GM19099 (cell line): ENCODE results near the gene OR5M10.

Experiments
- POLR2A ChIP-seq: IDR thresholded peaks from 3 replicates; pipeline ENCODE4 v1.6.1; 2011; ENCODE audit warnings: low read depth; ENCODE audit not compliant: insufficient read length; ENCODE audit errors: extremely low read depth

The OR5M10 gene

DNA sequence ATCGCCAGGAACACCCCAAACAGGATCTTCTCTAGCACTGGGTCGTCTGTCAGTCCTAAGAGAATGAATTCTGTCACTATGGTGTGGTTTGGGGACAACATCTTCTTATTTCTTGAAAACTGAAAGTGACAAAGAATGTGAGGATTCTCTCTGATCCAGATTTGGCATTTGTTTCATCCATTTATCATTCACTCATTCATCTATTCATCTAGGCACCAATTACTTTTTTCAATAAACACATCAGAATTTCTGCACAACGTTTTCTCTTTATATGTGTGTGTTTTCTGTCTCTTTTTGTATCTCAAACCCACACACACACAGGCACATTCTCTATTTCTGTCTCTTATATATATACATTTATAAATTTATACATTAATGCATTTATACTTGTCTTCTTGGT is at the start of gene OR5M10:
Gene OR5M10 (minus strand): TSS at position 101 of the 400 bp plus-strand sequence. CDS start 0 bp downstream, at position 101.
- TF ChIP-seq POLR2A, result no peak

DNA sequence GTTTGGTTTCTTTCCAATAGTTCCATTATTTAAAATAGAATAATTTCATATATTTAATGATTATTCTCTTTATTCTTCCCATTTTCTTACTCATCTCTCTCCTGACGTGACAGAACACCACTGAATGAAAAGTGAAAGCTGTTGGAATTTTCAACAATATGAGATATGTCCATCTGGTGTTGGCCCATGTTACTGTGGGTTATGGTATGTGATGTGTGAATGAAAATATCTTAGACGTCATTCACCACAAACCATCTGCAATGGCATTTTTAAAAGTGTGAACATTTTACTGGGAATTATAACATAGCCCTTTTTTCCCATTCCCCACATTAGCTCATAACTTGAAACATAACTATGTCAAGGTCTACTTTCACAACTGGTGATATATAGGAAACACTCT is 48.4 kb upstream of the OR5M10 start:
- TF ChIP-seq POLR2A, result no peak

GRCh38 chr11:56624661-56625110 is 47.2 kb upstream of the OR5M10 start:
- TF ChIP-seq POLR2A, result no peak

DNA sequence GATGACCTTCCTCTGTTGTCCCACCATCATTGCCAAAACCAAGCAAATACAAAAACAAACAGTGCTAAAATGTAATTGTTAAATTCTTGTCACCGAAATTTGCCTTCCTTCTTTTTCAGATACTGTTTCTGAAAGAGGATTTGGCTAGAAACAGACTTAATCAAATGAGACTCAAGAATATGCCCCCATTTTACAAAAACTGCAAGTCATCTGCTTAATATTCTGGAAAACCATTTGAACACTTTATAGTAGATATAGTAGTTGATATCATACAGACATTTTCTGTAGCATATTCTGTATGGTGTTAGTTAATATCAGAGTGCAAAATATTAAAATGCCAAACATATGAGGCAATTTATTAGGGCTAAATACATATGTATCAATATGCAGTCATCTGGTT is 33.7 kb upstream of the OR5M10 start:
- no peak for TF ChIP-seq POLR2A

GRCh38 chr11:56558574-56558973 is 18.9 kb downstream of the OR5M10 start:
- TF ChIP-seq POLR2A, result no peak

DNA sequence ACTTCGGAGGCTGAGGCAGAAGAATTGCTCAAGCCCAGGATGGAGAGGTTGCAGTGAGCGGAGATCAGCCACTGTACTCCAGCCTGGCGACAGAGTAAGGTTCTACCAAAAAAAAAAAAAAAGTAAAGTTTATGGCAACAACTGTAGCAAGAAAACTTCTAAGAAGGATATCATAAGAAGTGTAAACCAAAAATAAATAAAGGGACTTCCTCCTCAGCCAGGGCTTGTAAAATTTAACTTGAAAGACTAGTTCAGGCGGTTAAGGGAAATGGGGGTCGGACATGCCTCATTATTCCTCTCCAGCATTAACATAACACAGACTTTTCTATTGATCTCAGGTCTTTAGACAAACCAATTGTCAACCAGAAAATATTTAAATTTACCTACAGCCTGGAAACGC is 32.0 kb downstream of the OR5M10 start:
- no peak for TF ChIP-seq POLR2A

GRCh38 chr11:56543739-56544138 is 33.8 kb downstream of the OR5M10 start:
- no peak for TF ChIP-seq POLR2A

DNA sequence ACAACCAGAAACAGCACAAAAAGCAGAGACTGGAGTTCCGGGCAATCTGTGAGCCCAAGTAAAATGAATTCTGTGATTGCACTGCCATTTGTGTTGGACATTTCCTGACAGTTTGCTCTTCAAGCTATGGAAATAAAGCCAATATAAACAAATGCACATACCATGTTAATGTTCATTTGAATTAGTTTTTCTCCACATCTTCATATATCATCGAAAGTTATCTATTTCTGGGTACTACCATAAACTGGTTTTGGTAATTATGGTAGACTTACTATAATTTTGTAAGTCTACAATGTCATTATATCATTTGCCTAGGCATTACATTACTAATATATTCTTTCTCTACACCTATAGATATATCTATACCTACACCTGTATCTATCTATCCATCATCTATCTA is 34.4 kb downstream of the OR5M10 start, which contains the start of gene OR5M11:
Gene OR5M11 (minus strand): TSS at position 101 of the 400 bp plus-strand sequence. CDS start 0 bp downstream, at position 101.
- TF ChIP-seq POLR2A, result no peak

DNA sequence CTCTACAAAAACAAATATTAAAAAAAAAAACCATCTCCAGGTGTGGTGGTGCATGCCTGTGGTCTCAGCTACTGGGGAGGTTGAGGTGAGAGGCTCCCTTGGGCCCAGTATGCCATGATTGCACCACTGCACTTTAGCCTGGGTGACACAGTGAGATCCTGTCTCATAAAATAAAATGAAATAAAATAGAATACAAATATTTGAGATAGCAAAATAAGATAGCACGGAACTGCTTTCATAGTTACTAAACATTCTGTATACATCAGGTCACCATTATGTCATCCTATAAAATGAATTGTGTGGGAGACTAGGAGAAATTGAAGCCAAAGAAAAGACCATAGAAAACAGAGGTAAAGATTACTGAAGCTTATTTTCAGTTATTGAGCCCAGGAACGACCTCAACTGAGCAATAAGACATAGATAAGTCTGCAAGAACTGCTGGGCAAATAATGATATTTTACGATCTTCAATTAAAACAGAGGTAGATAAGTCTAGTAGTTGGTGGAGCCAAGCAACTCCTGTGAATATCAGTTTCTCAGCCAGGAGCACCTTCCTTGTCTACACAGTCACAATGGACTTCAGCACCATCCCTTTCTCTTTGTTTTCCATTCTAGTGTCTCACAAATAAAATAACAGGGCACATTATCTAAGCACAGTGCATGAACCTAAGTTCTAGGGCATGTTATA is 44.3 kb downstream of the OR5M10 start:
- TF ChIP-seq POLR2A, result no peak

GRCh38 chr11:56531856-56532255 is 45.7 kb downstream of the OR5M10 start:
- no peak for TF ChIP-seq POLR2A
